Cardiac muscle cell (in vitro differentiated cells and primary cell): ENCODE data around the gene CD79A. TPM values are rescaled to one million over a fixed set of nuclear protein-coding genes. Genes with fewer than 3 reads are reported as not detected.
A peak's percentile ranks its signal among the peaks of the same experiment; 100 is the strongest.

Experiments
- DNase-seq, 2 donors: peaks; one replicate each; pipeline versions ENCODE4 v3.0.0 to v3.0.0-alpha.2; 2010 to 2017; ENCODE audit warnings: low read depth in 1 of 2, low spot score in 1 of 2
- H3K27ac ChIP-seq: fragments of 200-600 bp; sonication (generic); 2 replicates; pipeline ENCODE4 v1.5.1; 2016
- H3K27me3 ChIP-seq: fragments of 200-600 bp; sonication (generic); 2 replicates; pipeline ENCODE4 v1.6.0; 2016; ENCODE audit warnings: control low read depth
- H3K36me3 ChIP-seq: fragments of 200-600 bp; sonication (generic); 2 replicates; pipeline ENCODE4 v1.5.1; 2016; ENCODE audit warnings: control low read depth
- H3K4me1 ChIP-seq: fragments of 200-600 bp; sonication (generic); 2 replicates; pipeline ENCODE4 v1.8.1; 2017; ENCODE audit warnings: low read depth, mild to moderate bottlenecking, mixed run types
- H3K4me3 ChIP-seq: fragments of 200-600 bp; sonication (generic); 2 replicates; pipeline ENCODE4 v1.5.1; 2016; ENCODE audit warnings: mild to moderate bottlenecking
- H3K9me3 ChIP-seq: fragments of 200-600 bp; sonication (generic); 2 replicates; pipeline ENCODE4 v1.5.1; 2017; ENCODE audit warnings: low read depth, mild to moderate bottlenecking, control low read depth
- CTCF ChIP-seq: IDR thresholded peaks from 2 replicates; pipeline ENCODE4 v1.5.1; 2012; ENCODE audit warnings: low read depth, mild to moderate bottlenecking, low read length
- polyA plus RNA-seq: library from polyadenylated mRNA; unstranded; fragments of >200 nt; fragmentation: Nextera tagmentation; extraction: Ambion mirVana; gene quantifications from 2 replicates; pipeline ENCODE4 v1.2.1, GENCODE V29; 2016
- total RNA-seq: library from RNA; depleted of rRNA; stranded (reverse); fragments of >200 nt; gene quantifications from 2 replicates; pipeline ENCODE4 v1.2.3, GENCODE V29; 2016

Gene CD79A
- total and polyA plus RNA-seq, 2 experiments from 2014 or later = 0.24 TPM; not detected in 1

- Histone ChIP-seq H3K4me1 (peaks cover 10% of the 10 kb centered on the region), H3K27me3 (no peaks in the 10 kb centered on the region), H3K36me3 (peaks cover 55% of the 10 kb centered on the region), H3K4me3 (no peak overlapping the region), H3K27ac (no peak overlapping the region), H3K9me3 (no peaks in the 10 kb centered on the region)
- TF ChIP-seq CTCF = no peak
- DNase-seq = no peak
Measured at GRCh38 chr19:41863209-41863931, 13.7 kb upstream of the CD79A start.

GRCh38 chr19:41864374-41864773 is 12.7 kb upstream of the CD79A start:
- H3K4me3 ChIP-seq = no peak overlapping the region
- DNase-seq = no peak
- H3K36me3 ChIP-seq = peaks cover 60% of the 10 kb centered on the region
- no peak overlapping the region for H3K27ac ChIP-seq
- no peaks in the 10 kb centered on the region for H3K27me3 ChIP-seq
- no peaks in the 10 kb centered on the region for H3K9me3 ChIP-seq
- TF ChIP-seq CTCF = no peak
- H3K4me1 ChIP-seq = peaks cover 10% of the 10 kb centered on the region

- Histone ChIP-seq H3K27me3 (no peaks in the 10 kb centered on the region), H3K4me3 (no peak overlapping the region), H3K4me1 (peaks cover 6% of the 10 kb centered on the region), H3K36me3 (peaks cover 68% of the 10 kb centered on the region), H3K9me3 (no peaks in the 10 kb centered on the region), H3K27ac (no peak overlapping the region)
- no peak for DNase-seq
- no peak for TF ChIP-seq CTCF
Measured at GRCh38 chr19:41866284-41866683, 10.8 kb upstream of the CD79A start.

GRCh38 chr19:41868120-41868988 is 8.7 kb upstream of the CD79A start:
- DNase-seq = no peak
- Histone ChIP-seq H3K4me1 (no peaks in the 10 kb centered on the region), H3K4me3 (no peak overlapping the region), H3K9me3 (no peaks in the 10 kb centered on the region), H3K27ac (peak overlapping the region; percentile 48), H3K27me3 (no peaks in the 10 kb centered on the region), H3K36me3 (peaks cover 49% of the 10 kb centered on the region)
- TF ChIP-seq CTCF = no peak

- H3K27ac ChIP-seq = peak overlapping the region; percentile 48
- TF ChIP-seq CTCF = no peak
- H3K27me3 ChIP-seq = no peaks in the 10 kb centered on the region
- H3K36me3 ChIP-seq = peaks cover 46% of the 10 kb centered on the region
- H3K4me1 ChIP-seq = no peaks in the 10 kb centered on the region
- no peak overlapping the region for H3K4me3 ChIP-seq
- DNase-seq = no peak
- no peaks in the 10 kb centered on the region for H3K9me3 ChIP-seq
Measured at GRCh38 chr19:41868989-41869300, 8.1 kb upstream of the CD79A start.
